ENCODE results near the gene CAMKMT. TPM values are rescaled to one million over a fixed set of nuclear protein-coding genes. Genes with fewer than 3 reads are reported as not detected.
"Not testable (repeated sequence)": the region's sequence is repeated elsewhere in the genome, so short reads cannot be mapped to it uniquely, and the experiment has no call there.

The CAMKMT gene
- total RNA-seq, 4 donors from 2014 or later, result 2.6 to 9.5 (median 5.2) TPM

GRCh38 chr2:44367591-44367990 is 5.8 kb downstream of the CAMKMT start:
- H3K4me3 ChIP-seq, result no peak overlapping the region
- peaks cover 13 to 14% of the 10 kb centered on the region in 2 donors for H3K4me1 ChIP-seq
- in situ Hi-C loops (cut with MboI; ENCODE audit: low sequenced_read_pairs in 4 of 4) (no loop called here), intact Hi-C loops (cut with DNase I; ENCODE audit: low total_unique reads) (no loop called here)
- H3K27ac ChIP-seq, result no peak overlapping the region
- no peaks in the 10 kb centered on the region for H3K27me3 ChIP-seq
- no peak for DNase-seq
- TF ChIP-seq POLR2A (IDR thresholded peaks at IDR 0.05) (no peak), CTCF (IDR thresholded peaks at IDR 0.05 in 4 of 5, conservative IDR thresholded peaks at IDR 0.05 in 1 of 5) (no peak)
- H3K36me3 ChIP-seq, result no peaks in the 10 kb centered on the region
- no peaks in the 10 kb centered on the region for H3K9me3 ChIP-seq
- no peak for ATAC-seq

GRCh38 chr2:44369392-44369791 is 7.6 kb downstream of the CAMKMT start:
- H3K4me1 ChIP-seq, result peaks cover 6 to 9% of the 10 kb centered on the region in 2 donors
- no peaks in the 10 kb centered on the region for H3K36me3 ChIP-seq
- no peaks in the 10 kb centered on the region for H3K27me3 ChIP-seq
- in situ Hi-C loops (cut with MboI; ENCODE audit: low sequenced_read_pairs in 4 of 4), result no loop called here
- no peak overlapping the region for H3K4me3 ChIP-seq
- no peaks in the 10 kb centered on the region for H3K9me3 ChIP-seq
- intact Hi-C loops (cut with DNase I; ENCODE audit: low total_unique reads), result no loop called here
- TF ChIP-seq POLR2A (IDR thresholded peaks at IDR 0.05) (no peak), CTCF (IDR thresholded peaks at IDR 0.05 in 4 of 5, conservative IDR thresholded peaks at IDR 0.05 in 1 of 5) (no peak)
- no peak for ATAC-seq
- DNase-seq, result no peak
- no peak overlapping the region for H3K27ac ChIP-seq

- in situ Hi-C loops (cut with MboI; ENCODE audit: low sequenced_read_pairs in 4 of 4) (no loop called here), intact Hi-C loops (cut with DNase I; ENCODE audit: low total_unique reads) (no loop called here)
- H3K36me3 ChIP-seq, result no peaks in the 10 kb centered on the region
- H3K4me1 ChIP-seq, result peaks cover 6 to 9% of the 10 kb centered on the region in 2 donors
- H3K27me3 ChIP-seq, result no peaks in the 10 kb centered on the region
- no peaks in the 10 kb centered on the region for H3K9me3 ChIP-seq
- ATAC-seq (no peak), DNase-seq (no peak)
- no peak for TF ChIP-seq POLR2A (IDR thresholded peaks at IDR 0.05)
- no peak for TF ChIP-seq CTCF (IDR thresholded peaks at IDR 0.05 in 4 of 5, conservative IDR thresholded peaks at IDR 0.05 in 1 of 5)
- H3K4me3 ChIP-seq, result no peak overlapping the region
- H3K27ac ChIP-seq, result no peak overlapping the region
Observed at GRCh38 chr2:44371445-44371844, 9.7 kb downstream of the CAMKMT start.

- Histone ChIP-seq H3K27ac (no peak overlapping the region), H3K4me1 (peaks cover 6 to 9% of the 10 kb centered on the region in 2 donors), H3K36me3 (no peaks in the 10 kb centered on the region), H3K9me3 (no peaks in the 10 kb centered on the region), H3K27me3 (no peaks in the 10 kb centered on the region), H3K4me3 (no peak overlapping the region)
- in situ Hi-C loops (cut with MboI; ENCODE audit: low sequenced_read_pairs in 4 of 4), result no loop called here
- ATAC-seq, result no peak
- TF ChIP-seq CTCF (IDR thresholded peaks at IDR 0.05 in 4 of 5, conservative IDR thresholded peaks at IDR 0.05 in 1 of 5) (no peak), POLR2A (IDR thresholded peaks at IDR 0.05) (no peak)
- DNase-seq, result no peak
- intact Hi-C loops (cut with DNase I; ENCODE audit: low total_unique reads), result no loop called here
Observed at GRCh38 chr2:44372246-44372645, 10.5 kb downstream of the CAMKMT start.

GRCh38 chr2:44377486-44377885 is 15.7 kb downstream of the CAMKMT start:
- Histone ChIP-seq H3K36me3 (no peaks in the 10 kb centered on the region), H3K4me1 (no peaks in the 10 kb centered on the region), H3K27me3 (no peaks in the 10 kb centered on the region), H3K27ac (no peak overlapping the region), H3K9me3 (no peaks in the 10 kb centered on the region), H3K4me3 (no peak overlapping the region)
- no peak for DNase-seq
- ATAC-seq, result no peak
- intact Hi-C loops (cut with DNase I; ENCODE audit: low total_unique reads), result no loop called here
- TF ChIP-seq CTCF (IDR thresholded peaks at IDR 0.05 in 4 of 5, conservative IDR thresholded peaks at IDR 0.05 in 1 of 5) (no peak), POLR2A (IDR thresholded peaks at IDR 0.05) (no peak)
- in situ Hi-C loops (cut with MboI; ENCODE audit: low sequenced_read_pairs in 4 of 4), result loop anchor here in 1 of 4 donors (25.0 kb wide), 1 partner anchor 585 kb away; no protein-coding TSS in a partner anchor

GRCh38 chr2:44385226-44385625 is 23.5 kb downstream of the CAMKMT start:
- H3K4me3 ChIP-seq; H3K36me3 ChIP-seq; H3K27me3 ChIP-seq; H3K27ac ChIP-seq; H3K9me3 ChIP-seq; DNase-seq; intact Hi-C loops (cut with DNase I; ENCODE audit: low total_unique reads); ATAC-seq; H3K4me1 ChIP-seq: not testable (repeated sequence)
- in situ Hi-C loops (cut with MboI; ENCODE audit: low sequenced_read_pairs in 4 of 4), result loop anchor here in 1 of 4 donors (25.0 kb wide), 1 partner anchor 577 kb away; no protein-coding TSS in a partner anchor

Data from gastrocnemius medialis (tissue), 4 donors.